DND-41 (cell line): ENCODE measurements around the gene PRKCZ.

ENCODE experiments used
- CTCF ChIP-seq: IDR thresholded peaks from 2 replicates; pipeline ENCODE4 v1.5.1; 2012; ENCODE audit warnings: borderline replicate concordance, low read length, moderate library complexity, mild to moderate bottlenecking; ENCODE audit not compliant: poor library complexity, severe bottlenecking; ENCODE audit errors: extremely low read depth
- EZH2 ChIP-seq: IDR thresholded peaks from 3 replicates; pipeline ENCODE4 v1.6.1; 2012; ENCODE audit warnings: borderline replicate concordance, low read depth, mild to moderate bottlenecking, moderate library complexity, low read length, inconsistent platforms; ENCODE audit not compliant: severe bottlenecking

- TF ChIP-seq CTCF (no peak), EZH2 (no peak)
These were observed 29.3 kb downstream of the PRKCZ start for GRCh38 chr1:2079396-2080085.
